OCI-LY7 (cell line): ENCODE measurements around the gene DNAAF2.

Source experiments
- CTCF ChIP-seq: fragments of 200-600 bp; sonication (generic); conservative IDR thresholded peaks from 2 replicates; pipeline ENCODE4 v1.5.1; 2014; ENCODE audit warnings: mild to moderate bottlenecking, antibody characterized with exemption, low read length, moderate library complexity, mixed read lengths
- EZH2phosphoT487 ChIP-seq: fragments of 200-600 bp; sonication (generic); IDR thresholded peaks from 2 replicates; pipeline ENCODE4 v1.6.1; 2018; ENCODE audit warnings: low read depth, borderline replicate concordance, mild to moderate bottlenecking, mixed run types, antibody characterized with exemption, low read length, moderate library complexity, mixed read lengths

GRCh38 chr14:49579841-49580240 is 55.2 kb downstream of the DNAAF2 start:
- no peak for TF ChIP-seq CTCF
- TF ChIP-seq EZH2phosphoT487, result no peak
